Jurkat, Clone E6-1 (cell line): Measurements from ENCODE around the gene ATAD3C.
"Not testable (repeated sequence)": the region's sequence is repeated elsewhere in the genome, so short reads cannot be mapped to it uniquely, and the experiment has no call there.

Source experiments
- DNase-seq: peaks from one replicate; pipeline ENCODE4 v3.0.0-alpha.2; 2011; ENCODE audit warnings: low read depth, low spot score
- H3K4me3 ChIP-seq: 2 replicates; pipeline ENCODE4 v1.5.1; 2011; ENCODE audit warnings: mild to moderate bottlenecking, low read length, control low read depth, moderate library complexity

ATAD3C gene

GRCh38 chr1:1514376-1514775 is 64.9 kb downstream of the ATAD3C start:
- not testable (repeated sequence) for H3K4me3 ChIP-seq, DNase-seq

GRCh38 chr1:1516923-1517322 is 67.4 kb downstream of the ATAD3C start:
- not testable (repeated sequence) for H3K4me3 ChIP-seq, DNase-seq

DNA sequence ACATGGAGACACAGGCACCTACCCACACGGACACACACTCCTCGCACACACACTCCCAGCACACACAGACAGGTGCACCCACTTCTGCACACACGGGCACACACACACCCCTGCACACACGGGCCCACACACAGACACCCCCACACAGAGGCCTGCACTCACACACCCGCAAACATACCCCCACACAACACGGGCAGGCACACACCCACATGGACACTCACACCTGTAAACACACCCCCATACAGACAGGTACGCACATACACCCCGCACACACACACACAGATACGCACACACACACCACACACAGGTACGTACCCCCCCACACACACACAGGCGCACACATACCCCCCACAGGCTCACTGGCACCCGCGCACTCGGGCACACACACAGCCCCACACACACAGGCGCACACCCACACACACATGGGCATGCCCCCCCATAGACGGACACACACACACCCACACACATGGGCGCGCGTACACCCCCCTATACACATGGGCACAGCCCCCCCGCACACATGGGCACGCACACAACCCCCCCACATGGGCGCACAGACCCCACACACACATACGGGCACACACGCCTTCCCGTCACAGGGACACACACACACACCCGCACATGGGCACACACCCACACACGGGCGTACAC is 68.6 kb downstream of the ATAD3C start:
- no peak overlapping the region for H3K4me3 ChIP-seq
- DNase-seq = no peak

GRCh38 chr1:1518621-1519007 is 69.1 kb downstream of the ATAD3C start:
- H3K4me3 ChIP-seq, DNase-seq: not testable (repeated sequence)
